Measurements from ENCODE around the gene SLC39A5. TPM values are rescaled to one million over a fixed set of nuclear protein-coding genes. Genes with fewer than 3 reads are reported as not detected.

Gene SLC39A5
- total and polyA plus RNA-seq, 2 of the 13 experiments (the other 11 are each of a cell fraction or from before 2014, with no cell fraction given) = 59.7 to 101 TPM

- TF ChIP-seq FIP1L1 (IDR thresholded peaks at IDR 0.05; ENCODE audit: borderline replicate concordance, insufficient read depth, low read depth, low read length) (no peak), ZNF713 (CRISPR knock-in tag; IDR thresholded peaks at IDR 0.05) (0 out of 2 replicates have a peak, but pooled peaks have one; percentile 29), ZC3H4 (CRISPR knock-in tag; IDR thresholded peaks at IDR 0.05; ENCODE audit: borderline replicate concordance) (no peak), ZBTB43 (CRISPR knock-in tag; conservative IDR thresholded peaks at IDR 0.05) (peak; percentile 63; the same call in 1 of the 2 replicates), AKNA (CRISPR knock-in tag; IDR thresholded peaks at IDR 0.05; ENCODE audit: borderline replicate concordance) (no peak), ZNF350 (CRISPR knock-in tag; IDR thresholded peaks at IDR 0.05; ENCODE audit: borderline replicate concordance, low read depth) (no peak), NFRKB (IDR thresholded peaks at IDR 0.05) (no peak), FOXM1 (CRISPR knock-in tag; IDR thresholded peaks at IDR 0.05) (no peak), MYPOP (CRISPR knock-in tag; IDR thresholded peaks at IDR 0.05) (peak; percentile 49), CCDC6 (CRISPR knock-in tag; IDR thresholded peaks at IDR 0.05) (peak; percentile 56), DBP (CRISPR knock-in tag; IDR thresholded peaks at IDR 0.05; ENCODE audit: not compliant biosample characterization) (no peak), E2F1 (CRISPR knock-in tag; IDR thresholded peaks at IDR 0.05) (0 out of 2 replicates have a peak, but pooled peaks have one; percentile 28), HOXD1 (CRISPR knock-in tag; IDR thresholded peaks at IDR 0.05) (0 out of 2 replicates have a peak, but pooled peaks have one; percentile 24), BATF2 (CRISPR knock-in tag; IDR thresholded peaks at IDR 0.05) (no peak), MED1 (CRISPR knock-in tag; IDR thresholded peaks at IDR 0.05) (peak; percentile 34), ZNF329 (CRISPR knock-in tag; IDR thresholded peaks at IDR 0.05; ENCODE audit: low read depth) (no peak; the same call in 1 of the 2 replicates), MXD3 (CRISPR knock-in tag; IDR thresholded peaks at IDR 0.05) (no peak; the same call in 1 of the 2 replicates), ZFP36L2 (CRISPR knock-in tag; IDR thresholded peaks at IDR 0.05) (no peak)
Observed at GRCh38 chr12:56258068-56258819, 28.4 kb downstream of the SLC39A5 start, which contains the start of gene ANKRD52 (continued).

All from HepG2 (cell line).